HepG2 (cell line): ENCODE measurements around the gene TTC38. TPM values are rescaled to one million over a fixed set of nuclear protein-coding genes. Genes with fewer than 3 reads are reported as not detected.

Experiments used
- ARID2 ChIP-seq: sonication (generic); formaldehyde crosslinking; IDR thresholded peaks from 2 replicates; pipeline ENCODE4 v1.8.1; 2022; ENCODE audit warnings: mild to moderate bottlenecking, missing genetic modification reagents, borderline replicate concordance
- CCDC6 ChIP-seq: sonication (generic); formaldehyde crosslinking; IDR thresholded peaks from 2 replicates; pipeline ENCODE4 v1.8.1; 2022; ENCODE audit warnings: mild to moderate bottlenecking, missing genetic modification reagents, moderate library complexity
- EED ChIP-seq: sonication (generic); formaldehyde crosslinking; IDR thresholded peaks from 2 replicates; pipeline ENCODE4 v1.5.0; 2020; ENCODE audit warnings: mild to moderate bottlenecking, missing genetic modification reagents
- ELF1 ChIP-seq: sonication (generic); formaldehyde crosslinking; IDR thresholded peaks from 2 replicates; pipeline ENCODE4 v1.4.0; 2020; ENCODE audit warnings: missing genetic modification reagents
- FOXA1 ChIP-seq, 2 experiments: fragments of 450-650 bp in 1 of 2; sonication (generic) in 1 of 2; formaldehyde crosslinking in 1 of 2; IDR thresholded peaks; 2 replicates each; pipeline versions ENCODE4 v1.4.0 to v1.6.1; 2016 to 2020; ENCODE audit warnings: missing genetic modification reagents in 1 of 2
- LCORL ChIP-seq, 2 experiments: fragments of 450-650 bp in 1 of 2; sonication (generic) in 1 of 2; formaldehyde crosslinking in 1 of 2; IDR thresholded peaks; 2 replicates each; pipeline versions ENCODE4 v1.5.0 to v1.6.1; 2017 to 2020; ENCODE audit warnings: antibody characterized with exemption in 1 of 2, missing genetic modification reagents in 1 of 2
- MED1 ChIP-seq: sonication (generic); formaldehyde crosslinking; IDR thresholded peaks from 2 replicates; pipeline ENCODE4 v1.4.0; 2020; ENCODE audit warnings: missing genetic modification reagents
- REPIN1 ChIP-seq: sonication (generic); formaldehyde crosslinking; IDR thresholded peaks from 2 replicates; pipeline ENCODE4 v1.8.0; 2022; ENCODE audit warnings: missing genetic modification reagents, low read depth, mild to moderate bottlenecking, borderline replicate concordance
- RNF2 ChIP-seq: fragments of 450-650 bp; conservative IDR thresholded peaks from 2 replicates; pipeline ENCODE4 v1.6.1; 2016; ENCODE audit warnings: low read depth
- SIN3B ChIP-seq: fragments of 150-350 bp; IDR thresholded peaks from 2 replicates; pipeline ENCODE4 v1.6.1; 2014; ENCODE audit warnings: low read length
- SIX1 ChIP-seq: sonication (generic); formaldehyde crosslinking; IDR thresholded peaks from 2 replicates; pipeline ENCODE4 v1.4.0; 2020; ENCODE audit warnings: missing genetic modification reagents, borderline replicate concordance
- SP2 ChIP-seq: sonication (generic); formaldehyde crosslinking; IDR thresholded peaks from 2 replicates; pipeline ENCODE4 v1.5.1; 2020; ENCODE audit warnings: mild to moderate bottlenecking, missing genetic modification reagents
- SRSF1 ChIP-seq: fragments of 200-400 bp; formaldehyde crosslinking; optimal IDR thresholded peaks from 2 replicates; pipeline ENCODE3; 2017; ENCODE audit warnings: mild to moderate bottlenecking, low read depth, low read length, moderate library complexity
- SSRP1 ChIP-seq: IDR thresholded peaks from 2 replicates; pipeline ENCODE4 v1.6.1; 2016; ENCODE audit warnings: control low read depth
- STAG1 ChIP-seq: sonication (generic); formaldehyde crosslinking; IDR thresholded peaks from 2 replicates; pipeline ENCODE4 v1.4.0; 2020; ENCODE audit warnings: missing genetic modification reagents
- U2AF2 ChIP-seq: fragments of 200-400 bp; formaldehyde crosslinking; IDR thresholded peaks from 2 replicates; pipeline ENCODE4 v1.6.1; 2017; ENCODE audit warnings: low read depth, mild to moderate bottlenecking, low read length
- ZNF562 ChIP-seq: sonication (generic); formaldehyde crosslinking; IDR thresholded peaks from 2 replicates; pipeline ENCODE4 v1.8.0; 2022; ENCODE audit warnings: missing genetic modification reagents, borderline replicate concordance
- ZNF569 ChIP-seq: sonication (generic); formaldehyde crosslinking; IDR thresholded peaks from 2 replicates; pipeline ENCODE4 v1.5.0; 2020; ENCODE audit warnings: mild to moderate bottlenecking, missing genetic modification reagents, moderate library complexity, borderline replicate concordance
- ZNF776 ChIP-seq: sonication (generic); formaldehyde crosslinking; IDR thresholded peaks from 2 replicates; pipeline ENCODE4 v1.4.0; 2020; ENCODE audit warnings: mild to moderate bottlenecking, missing genetic modification reagents
- polyA plus RNA-seq, 8 experiments: library from polyadenylated mRNA; depleted of rRNA in 3 of 8; stranded (reverse) in 7 of 8; unstranded in 1 of 8; fragments of >200 nt; fragmentation: Illumina TruSeq in 4 of 8; extraction: Trizol in 4 of 8; gene quantifications; 2 replicates each; pipeline versions ENCODE4 v1.2.1 to v1.2.3, GENCODE V29; 2011 to 2016; ENCODE audit warnings: low read depth in 4 of 8, missing spikeins in 1 of 8, mixed read lengths in 1 of 8; ENCODE audit not compliant: insufficient read depth in 1 of 8
- total RNA-seq, 5 experiments: library from RNA; depleted of rRNA; stranded (reverse); fragments of >200 nt; fragmentation: Illumina TruSeq; extraction: Trizol; gene quantifications; 2 replicates each; pipeline ENCODE4 v1.2.3, GENCODE V29; 2016; ENCODE audit warnings: low read depth in 1 of 5
- TF ChIP-seq, protein P1 (sequence below): sonication (generic); formaldehyde crosslinking; IDR thresholded peaks from 2 replicates; pipeline ENCODE4 v1.5.1; 2020; ENCODE audit warnings: missing genetic modification reagents, mild to moderate bottlenecking, borderline replicate concordance
- TF ChIP-seq, protein P2 (sequence below): sonication (generic); formaldehyde crosslinking; IDR thresholded peaks from 2 replicates; pipeline ENCODE4 v1.5.0; 2020; ENCODE audit warnings: missing genetic modification reagents
- TF ChIP-seq, protein P3 (sequence below): sonication (generic); formaldehyde crosslinking; IDR thresholded peaks from 2 replicates; pipeline ENCODE4 v1.8.1; 2023; ENCODE audit warnings: mild to moderate bottlenecking, inconsistent platforms, moderate library complexity, missing genetic modification reagents, borderline replicate concordance
- TF ChIP-seq, protein P4 (sequence below): sonication (generic); formaldehyde crosslinking; IDR thresholded peaks from 2 replicates; pipeline ENCODE4 v1.5.0; 2020; ENCODE audit warnings: mild to moderate bottlenecking, missing genetic modification reagents

TTC38 gene
- total and polyA plus RNA-seq, 2 of the 13 experiments (the other 11 are each of a cell fraction or from before 2014, with no cell fraction given) = 101 to 105 TPM

DNA sequence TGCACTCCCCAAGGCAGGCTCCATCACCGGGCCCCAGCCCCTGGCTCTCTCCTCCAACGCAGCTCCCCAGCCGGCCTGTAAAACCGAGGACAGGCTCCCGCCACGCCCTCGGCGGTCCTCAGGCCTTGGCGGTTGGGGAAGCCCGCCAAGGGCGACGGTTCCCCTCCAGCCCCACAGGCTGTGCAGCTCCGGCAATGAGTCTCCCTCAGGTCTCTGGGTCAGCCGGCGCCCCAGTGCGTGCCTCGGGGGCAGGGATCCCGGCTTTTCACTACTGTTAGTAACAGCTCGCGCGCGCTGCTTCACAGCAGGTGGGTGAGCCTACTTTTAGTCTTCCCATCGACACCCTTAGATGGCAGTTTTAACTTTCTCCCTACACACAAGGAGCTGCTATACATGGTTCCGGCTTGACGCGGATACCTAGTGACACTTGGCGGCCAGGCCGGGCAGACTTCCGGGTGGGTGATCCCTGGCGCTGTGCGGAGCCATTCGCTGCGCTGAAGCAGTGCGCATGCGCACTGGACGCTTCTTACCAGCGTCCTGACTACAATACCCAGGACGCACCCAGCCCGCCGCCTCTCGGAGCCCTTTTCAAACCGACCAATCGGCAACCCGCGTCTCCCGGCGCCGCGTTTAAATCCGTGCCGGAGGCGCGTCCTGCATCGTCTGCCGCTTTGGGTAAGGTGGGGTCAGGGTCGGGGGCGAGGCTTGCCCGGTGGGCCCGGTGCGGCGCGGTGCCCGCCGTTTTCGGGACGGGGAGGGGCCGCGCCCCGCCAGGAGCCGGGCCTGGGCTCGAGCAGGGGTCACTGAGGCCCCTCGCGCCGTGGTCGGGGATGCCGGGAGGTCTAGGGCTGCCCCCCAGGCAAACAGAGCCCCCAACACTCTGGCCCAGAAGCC is 28.7 kb downstream of the TTC38 start, which contains the start of gene GTSE1 (continued):
- TF ChIP-seq, protein P1, sequence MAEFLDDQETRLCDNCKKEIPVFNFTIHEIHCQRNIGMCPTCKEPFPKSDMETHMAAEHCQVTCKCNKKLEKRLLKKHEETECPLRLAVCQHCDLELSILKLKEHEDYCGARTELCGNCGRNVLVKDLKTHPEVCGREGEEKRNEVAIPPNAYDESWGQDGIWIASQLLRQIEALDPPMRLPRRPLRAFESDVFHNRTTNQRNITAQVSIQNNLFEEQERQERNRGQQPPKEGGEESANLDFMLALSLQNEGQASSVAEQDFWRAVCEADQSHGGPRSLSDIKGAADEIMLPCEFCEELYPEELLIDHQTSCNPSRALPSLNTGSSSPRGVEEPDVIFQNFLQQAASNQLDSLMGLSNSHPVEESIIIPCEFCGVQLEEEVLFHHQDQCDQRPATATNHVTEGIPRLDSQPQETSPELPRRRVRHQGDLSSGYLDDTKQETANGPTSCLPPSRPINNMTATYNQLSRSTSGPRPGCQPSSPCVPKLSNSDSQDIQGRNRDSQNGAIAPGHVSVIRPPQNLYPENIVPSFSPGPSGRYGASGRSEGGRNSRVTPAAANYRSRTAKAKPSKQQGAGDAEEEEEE = no peak
- TF ChIP-seq STAG1 (CRISPR knock-in tag) (peak; percentile 75), U2AF2 (no peak), SP2 (CRISPR knock-in tag) (peak; percentile 29; the same call in 1 of the 2 replicates), SIX1 (CRISPR knock-in tag) (no peak), ZNF569 (CRISPR knock-in tag) (no peak), ELF1 (CRISPR knock-in tag) (peak; percentile 99), ARID2 (CRISPR knock-in tag) (peak; percentile 84), ZNF562 (CRISPR knock-in tag) (peak; percentile 84; the same call in 1 of the 2 replicates), RNF2 (no peak), MED1 (peak; percentile 43), EED (CRISPR knock-in tag) (no peak), ZNF776 (CRISPR knock-in tag) (peak; percentile 51; the same call in 1 of the 2 replicates), SSRP1 (CRISPR knock-in tag) (no peak), REPIN1 (CRISPR knock-in tag) (peak; percentile 73; the same call in 1 of the 2 replicates), SIN3B (peak; percentile 97), LCORL (IDR thresholded peaks at IDR 0.05) (no peak), LCORL (CRISPR knock-in tag; IDR thresholded peaks at IDR 0.05) (no peak), SRSF1 (no peak), CCDC6 (CRISPR knock-in tag) (peak; percentile 100), FOXA1 (IDR thresholded peaks at IDR 0.05) (no peak), FOXA1 (CRISPR knock-in tag; IDR thresholded peaks at IDR 0.05) (0 out of 2 replicates have a peak, but pooled peaks have one; percentile 21)
- TF ChIP-seq, protein P2, sequence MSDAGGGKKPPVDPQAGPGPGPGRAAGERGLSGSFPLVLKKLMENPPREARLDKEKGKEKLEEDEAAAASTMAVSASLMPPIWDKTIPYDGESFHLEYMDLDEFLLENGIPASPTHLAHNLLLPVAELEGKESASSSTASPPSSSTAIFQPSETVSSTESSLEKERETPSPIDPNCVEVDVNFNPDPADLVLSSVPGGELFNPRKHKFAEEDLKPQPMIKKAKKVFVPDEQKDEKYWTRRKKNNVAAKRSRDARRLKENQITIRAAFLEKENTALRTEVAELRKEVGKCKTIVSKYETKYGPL (CRISPR knock-in tag) = no peak
- TF ChIP-seq, protein P3, sequence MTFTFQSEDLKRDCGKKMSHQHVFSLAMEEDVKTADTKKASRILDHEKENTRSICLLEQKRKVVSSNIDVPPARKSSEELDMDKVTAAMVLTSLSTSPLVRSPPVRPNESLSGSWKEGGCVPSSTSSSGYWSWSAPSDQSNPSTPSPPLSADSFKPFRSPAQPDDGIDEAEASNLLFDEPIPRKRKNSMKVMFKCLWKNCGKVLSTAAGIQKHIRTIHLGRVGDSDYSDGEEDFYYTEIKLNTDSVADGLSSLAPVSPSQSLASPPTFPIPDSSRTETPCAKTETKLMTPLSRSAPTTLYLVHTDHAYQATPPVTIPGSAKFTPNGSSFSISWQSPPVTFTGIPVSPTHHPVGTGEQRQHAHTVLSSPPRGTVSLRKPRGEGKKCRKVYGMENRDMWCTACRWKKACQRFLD = no peak; the same call in 1 of the 2 replicates
- TF ChIP-seq, protein P4, sequence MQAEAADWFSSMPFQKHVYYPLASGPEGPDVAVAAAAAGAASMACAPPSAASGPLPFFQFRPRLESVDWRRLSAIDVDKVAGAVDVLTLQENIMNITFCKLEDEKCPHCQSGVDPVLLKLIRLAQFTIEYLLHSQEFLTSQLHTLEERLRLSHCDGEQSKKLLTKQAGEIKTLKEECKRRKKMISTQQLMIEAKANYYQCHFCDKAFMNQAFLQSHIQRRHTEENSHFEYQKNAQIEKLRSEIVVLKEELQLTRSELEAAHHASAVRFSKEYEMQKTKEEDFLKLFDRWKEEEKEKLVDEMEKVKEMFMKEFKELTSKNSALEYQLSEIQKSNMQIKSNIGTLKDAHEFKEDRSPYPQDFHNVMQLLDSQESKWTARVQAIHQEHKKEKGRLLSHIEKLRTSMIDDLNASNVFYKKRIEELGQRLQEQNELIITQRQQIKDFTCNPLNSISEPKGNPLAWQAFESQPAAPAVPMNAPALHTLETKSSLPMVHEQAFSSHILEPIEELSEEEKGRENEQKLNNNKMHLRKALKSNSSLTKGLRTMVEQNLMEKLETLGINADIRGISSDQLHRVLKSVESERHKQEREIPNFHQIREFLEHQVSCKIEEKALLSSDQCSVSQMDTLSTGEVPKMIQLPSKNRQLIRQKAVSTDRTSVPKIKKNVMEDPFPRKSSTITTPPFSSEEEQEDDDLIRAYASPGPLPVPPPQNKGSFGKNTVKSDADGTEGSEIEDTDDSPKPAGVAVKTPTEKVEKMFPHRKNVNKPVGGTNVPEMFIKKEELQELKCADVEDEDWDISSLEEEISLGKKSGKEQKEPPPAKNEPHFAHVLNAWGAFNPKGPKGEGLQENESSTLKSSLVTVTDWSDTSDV (CRISPR knock-in tag) = no peak
